B cell (primary cell): ENCODE data around the gene HPRT1. TPM values are rescaled to one million over a fixed set of nuclear protein-coding genes. Genes with fewer than 3 reads are reported as not detected.

Experiments used
- ATAC-seq: fragments of 200-7000 bp; cut with Tn5 transposase; one replicate; pipeline ENCODE4 v1.10.0; 2021; ENCODE audit warnings: low read depth, mild to moderate bottlenecking, moderate number of reproducible peaks, moderate library complexity
- CTCF ChIA-PET: fragments of 350-600 bp; sonication (Branson Sonifier 250); formaldehyde crosslinking; loops from one replicate; lab custom pipeline; 2021; ENCODE audit warnings: antibody characterized with exemption, inconsistent platforms; lab: Charles Lee
- POLR2A ChIA-PET: fragments of 350-600 bp; sonication (Branson Sonifier 250); formaldehyde crosslinking; loops from one replicate; lab custom pipeline; 2021; ENCODE audit warnings: antibody characterized with exemption; lab: Charles Lee
- DNase-seq: peaks from one replicate; pipeline ENCODE4 v3.0.0; 2013
- H2AFZ ChIP-seq: 2 replicates; pipeline ENCODE4 v1.6.1; 2012; ENCODE audit warnings: mild to moderate bottlenecking, low read depth, low read length; ENCODE audit not compliant: insufficient read depth, poor library complexity, severe bottlenecking
- H3K27ac ChIP-seq, 2 donors: 1 replicate in 1 of 2; 2 replicates in 1 of 2; pipeline ENCODE4 v1.5.1; 2012 to 2013; ENCODE audit warnings: low read length in 2 of 2, mild to moderate bottlenecking in 2 of 2, moderate library complexity in 1 of 2
- H3K27me3 ChIP-seq, 4 experiments: fragments of 200-600 bp in 1 of 4; sonication (generic) in 1 of 4; replicated peaks in 1 of 4; 1 replicate in 2 of 4; 2 replicates in 2 of 4; pipeline versions ENCODE4 v1.6.1 to v1.7.0; 2013 to 2016; ENCODE audit warnings: low read length in 3 of 4, mild to moderate bottlenecking in 2 of 4, mixed read lengths in 1 of 4, moderate library complexity in 1 of 4; ENCODE audit not compliant: insufficient read depth in 4 of 4, control insufficient read depth in 3 of 4; ENCODE audit errors: control extremely low read depth in 1 of 4
- H3K36me3 ChIP-seq, 2 experiments: replicated peaks in 1 of 2; 1 replicate in 1 of 2; 2 replicates in 1 of 2; pipeline versions ENCODE4 v1.6.1 to v1.7.1; 2013; ENCODE audit warnings: low read length in 1 of 2; ENCODE audit not compliant: insufficient read depth in 2 of 2, control insufficient read depth in 1 of 2; ENCODE audit errors: control extremely low read depth in 1 of 2, extremely low read depth in 1 of 2
- H3K4me1 ChIP-seq, 2 donors: fragments of 200-600 bp in 1 of 2; sonication (generic) in 1 of 2; 1 replicate in 1 of 2; 2 replicates in 1 of 2; pipeline versions ENCODE4 v1.5.1 to v1.6.1; 2013 to 2017; ENCODE audit warnings: low read length in 2 of 2; ENCODE audit not compliant: control insufficient read depth in 2 of 2, insufficient read depth in 2 of 2
- H3K4me2 ChIP-seq: replicated peaks from 2 replicates; pipeline ENCODE3; 2012; ENCODE audit warnings: mild to moderate bottlenecking, low read depth, low read length; ENCODE audit not compliant: poor library complexity, severe bottlenecking
- H3K4me3 ChIP-seq, 5 experiments: fragments of 200-600 bp in 1 of 5; sonication (generic) in 1 of 5; 1 replicate in 3 of 5; 2 replicates in 2 of 5; pipeline versions ENCODE4 v1.5.1 to v1.7.0; 2011 to 2016; ENCODE audit warnings: low read length in 4 of 5, mild to moderate bottlenecking in 4 of 5, low read depth in 2 of 5, control low read depth in 1 of 5, moderate library complexity in 1 of 5; ENCODE audit not compliant: insufficient read depth in 1 of 5; ENCODE audit errors: control extremely low read depth in 1 of 5, extremely low read depth in 1 of 5
- H3K79me2 ChIP-seq: fragments of 200-600 bp; sonication (generic); one replicate; pipeline ENCODE4 v1.6.0; 2016; ENCODE audit warnings: low read length; ENCODE audit not compliant: control insufficient read depth, insufficient read depth
- H3K9ac ChIP-seq: fragments of 200-600 bp; sonication (generic); 2 replicates; pipeline ENCODE4 v1.6.1; 2017; ENCODE audit warnings: mild to moderate bottlenecking, low read length, moderate library complexity
- H3K9me3 ChIP-seq, 3 donors: one replicate each; pipeline versions ENCODE4 v1.6.1 to v1.7.1; 2013; ENCODE audit warnings: low read length in 2 of 3; ENCODE audit not compliant: control insufficient read depth in 2 of 3, insufficient read depth in 1 of 3; ENCODE audit errors: control extremely low read depth in 1 of 3
- H4K20me1 ChIP-seq: 2 replicates; pipeline ENCODE4 v1.6.0; 2012; ENCODE audit warnings: mild to moderate bottlenecking, low read length; ENCODE audit not compliant: insufficient read depth, control insufficient read depth, poor library complexity, severe bottlenecking
- H3K27ac Mint-ChIP-seq: one replicate; pipeline ENCODE4 v1.8.0; 2021; ENCODE audit warnings: mixed read lengths
- H3K27me3 Mint-ChIP-seq: one replicate; pipeline ENCODE4 v1.8.0; 2021; ENCODE audit warnings: mixed read lengths
- H3K4me1 Mint-ChIP-seq: one replicate; pipeline ENCODE4 v1.8.0; 2021; ENCODE audit warnings: mixed read lengths
- H3K4me3 Mint-ChIP-seq: one replicate; pipeline ENCODE4 v1.8.0; 2021; ENCODE audit warnings: mixed read lengths
- H3K9me3 Mint-ChIP-seq: one replicate; pipeline ENCODE4 v1.8.0; 2022; ENCODE audit warnings: mixed read lengths; ENCODE audit not compliant: insufficient read depth
- EZH2 ChIP-seq: IDR thresholded peaks from 2 replicates; pipeline ENCODE4 v1.6.1; 2012; ENCODE audit warnings: borderline replicate concordance, low read depth, mild to moderate bottlenecking, moderate library complexity, low read length; ENCODE audit not compliant: insufficient read depth, poor library complexity, severe bottlenecking
- WGBS: methylation state at CpG from one replicate; pipeline ENCODE4 v1.1.5; 2013; ENCODE audit warnings: missing lambda C conversion rate; ENCODE audit not compliant: insufficient coverage; 5-methylcytosine and 5-hydroxymethylcytosine counted together
- intact Hi-C: fragments of 100-400 bp; cut with micrococcal nuclease; formaldehyde crosslinking; loops from one replicate; pipeline ENCODE4 v1.10.0; 2022
- polyA plus RNA-seq: library from polyadenylated mRNA; depleted of rRNA; stranded (reverse); fragments of >200 nt; gene quantifications from 2 replicates; pipeline ENCODE4 v1.2.3, GENCODE V29; 2012
- total RNA-seq, 2 donors: library from RNA; stranded (reverse); fragments of 120-200 nt in 1 of 2; gene quantifications; 1 replicate in 1 of 2; 2 replicates in 1 of 2; pipeline versions ENCODE4 v1.2.3 to v1.2.4, GENCODE V29; 2013 to 2022
- TF ChIP-seq, protein P1 (sequence below): fragments of 200-600 bp; IDR thresholded peaks from one replicate; pipeline ENCODE4 v1.8.0; 2022; ENCODE audit warnings: antibody characterized with exemption, mild to moderate bottlenecking

HPRT1 gene
- total and polyA plus RNA-seq, 2 donors (not counting 1 experiment from before 2014, with no cell fraction given) = 6.6 to 19.5 TPM

DNA sequence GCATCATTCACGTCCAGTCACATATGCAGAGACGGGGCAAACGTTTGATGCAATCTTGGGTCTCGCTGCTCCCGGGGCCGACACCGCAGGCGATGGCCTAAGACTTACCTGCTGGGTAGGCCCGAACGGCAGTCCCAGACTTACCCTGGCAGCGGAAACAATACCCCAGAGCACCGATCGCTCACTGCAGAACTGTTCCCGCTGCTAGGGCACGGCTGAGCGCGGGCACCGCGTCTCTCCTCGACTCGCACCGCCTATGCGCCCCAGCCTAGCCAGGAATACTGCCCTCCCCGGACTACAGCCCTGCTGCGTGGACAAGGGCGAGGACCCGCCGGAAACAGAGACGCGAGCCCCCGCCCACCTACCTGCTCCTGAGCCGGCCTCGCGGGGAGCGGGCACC, 86.2 kb downstream of the HPRT1 start:
- Mint-ChIP-seq H3K4me1 (peaks cover 26% of the 10 kb centered on the region), H3K27ac (no peak overlapping the region), H3K9me3 (no peaks in the 10 kb centered on the region), H3K4me3 (no peak overlapping the region), H3K27me3 (peaks cover 40% of the 10 kb centered on the region)
- intact Hi-C loops = no loop called here
- ChIA-PET POLR2A (interaction anchor here (0.6 kb wide), 1 partner anchor 55 kb away, joined by 3 read pairs; no protein-coding TSS in a partner anchor), CTCF (no interaction called here)
- H3K9me3 ChIP-seq = peaks cover 0 to 16% (median 0%) of the 10 kb centered on the region in 3 donors
- no peak overlapping the region for H3K9ac ChIP-seq
- H3K79me2 ChIP-seq = no peaks in the 10 kb centered on the region
- H3K27me3 ChIP-seq = peaks cover 0 to 55% (median 36%) of the 10 kb centered on the region in 4 experiments
- no peak overlapping the region for H3K4me2 ChIP-seq
- WGBS = 95% methylated on average over 29 of the region's 35 CpGs
- no peaks in the 10 kb centered on the region for H4K20me1 ChIP-seq
- ATAC-seq (no peak), DNase-seq (no peak)
- no peak overlapping the region for H2AFZ ChIP-seq
- H3K27ac ChIP-seq = no peak overlapping the region
- no peaks in the 10 kb centered on the region for H3K36me3 ChIP-seq
- no peak overlapping the region for H3K4me3 ChIP-seq
- no peak for TF ChIP-seq EZH2
- TF ChIP-seq, protein P1, sequence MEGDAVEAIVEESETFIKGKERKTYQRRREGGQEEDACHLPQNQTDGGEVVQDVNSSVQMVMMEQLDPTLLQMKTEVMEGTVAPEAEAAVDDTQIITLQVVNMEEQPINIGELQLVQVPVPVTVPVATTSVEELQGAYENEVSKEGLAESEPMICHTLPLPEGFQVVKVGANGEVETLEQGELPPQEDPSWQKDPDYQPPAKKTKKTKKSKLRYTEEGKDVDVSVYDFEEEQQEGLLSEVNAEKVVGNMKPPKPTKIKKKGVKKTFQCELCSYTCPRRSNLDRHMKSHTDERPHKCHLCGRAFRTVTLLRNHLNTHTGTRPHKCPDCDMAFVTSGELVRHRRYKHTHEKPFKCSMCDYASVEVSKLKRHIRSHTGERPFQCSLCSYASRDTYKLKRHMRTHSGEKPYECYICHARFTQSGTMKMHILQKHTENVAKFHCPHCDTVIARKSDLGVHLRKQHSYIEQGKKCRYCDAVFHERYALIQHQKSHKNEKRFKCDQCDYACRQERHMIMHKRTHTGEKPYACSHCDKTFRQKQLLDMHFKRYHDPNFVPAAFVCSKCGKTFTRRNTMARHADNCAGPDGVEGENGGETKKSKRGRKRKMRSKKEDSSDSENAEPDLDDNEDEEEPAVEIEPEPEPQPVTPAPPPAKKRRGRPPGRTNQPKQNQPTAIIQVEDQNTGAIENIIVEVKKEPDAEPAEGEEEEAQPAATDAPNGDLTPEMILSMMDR = no peak
- peaks cover 30 to 32% of the 10 kb centered on the region in 2 donors for H3K4me1 ChIP-seq

DNA sequence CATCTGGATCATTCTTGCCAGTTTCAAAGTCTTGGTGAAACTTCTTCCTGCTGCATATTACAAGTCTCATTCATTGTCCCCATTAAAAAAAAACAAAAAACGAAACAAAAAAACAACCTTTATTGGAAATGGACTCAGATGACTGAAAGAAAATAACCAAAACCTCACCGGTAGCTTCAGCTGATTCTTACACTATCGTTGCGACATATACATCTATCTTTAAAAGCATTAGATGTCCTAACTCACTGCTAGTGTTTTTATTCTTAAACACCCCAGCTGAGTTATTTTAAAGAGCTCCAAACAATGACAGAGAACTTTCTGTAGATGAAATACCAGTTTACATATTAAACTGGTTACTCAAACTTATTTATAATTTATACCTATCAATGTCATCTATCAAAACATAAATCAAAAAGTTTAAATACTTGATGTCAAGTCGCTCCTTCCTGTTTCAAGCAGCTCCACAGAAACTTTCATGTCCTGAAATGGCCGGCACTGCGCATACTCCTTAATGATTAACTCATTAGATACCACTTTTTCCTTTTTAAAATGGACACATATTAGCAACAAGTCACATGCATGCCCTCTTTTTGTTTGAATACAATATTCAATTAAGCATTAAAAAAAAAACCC, 87.2 kb downstream of the HPRT1 start:
- no peak overlapping the region for H3K27ac ChIP-seq
- no peak overlapping the region for H3K4me3 ChIP-seq
- peaks cover 0 to 19% (median 0%) of the 10 kb centered on the region in 3 donors for H3K9me3 ChIP-seq
- Mint-ChIP-seq H3K27me3 (peaks cover 49% of the 10 kb centered on the region), H3K27ac (no peak overlapping the region), H3K4me3 (no peak overlapping the region), H3K4me1 (peaks cover 26% of the 10 kb centered on the region), H3K9me3 (no peaks in the 10 kb centered on the region)
- CTCF ChIA-PET = no interaction called here
- H4K20me1 ChIP-seq = no peaks in the 10 kb centered on the region
- peaks cover 30 to 32% of the 10 kb centered on the region in 2 donors for H3K4me1 ChIP-seq
- TF ChIP-seq, protein P1 = no peak
- TF ChIP-seq EZH2 = no peak
- H3K9ac ChIP-seq = no peak overlapping the region
- H3K36me3 ChIP-seq = no peaks in the 10 kb centered on the region
- intact Hi-C loops = no loop called here
- DNase-seq = no peak
- POLR2A ChIA-PET = no interaction called here
- no peak for ATAC-seq
- H3K4me2 ChIP-seq = no peak overlapping the region
- WGBS = 60% methylated on average over 1 of the region's 7 CpGs
- H3K27me3 ChIP-seq = peaks cover 0 to 64% (median 41%) of the 10 kb centered on the region in 4 experiments
- no peaks in the 10 kb centered on the region for H3K79me2 ChIP-seq
- H2AFZ ChIP-seq = no peak overlapping the region
